H1 (cell line): ENCODE data around the gene CSF3. TPM values are rescaled to one million over a fixed set of nuclear protein-coding genes. Genes with fewer than 3 reads are reported as not detected.

Experiments used
- CTCF ChIA-PET: fragments of 300-600 bp; sonication (Branson Sonifier 250); formaldehyde crosslinking; loops from one replicate; lab custom pipeline; 2021; ENCODE audit not compliant: partially characterized antibody; lab: Charles Lee
- POLR2A ChIA-PET: fragments of 300-600 bp; sonication (Branson Sonifier 250); formaldehyde crosslinking; loops from one replicate; lab custom pipeline; 2021; ENCODE audit warnings: inconsistent platforms; ENCODE audit not compliant: partially characterized antibody; lab: Charles Lee
- DNase-seq, 2 experiments: peaks; one replicate each; pipeline versions ENCODE4 v3.0.0 to v3.0.0-alpha.2; 2010 to 2022; ENCODE audit warnings: low spot score in 2 of 2, low read depth in 1 of 2, mixed read lengths in 1 of 2
- FAIRE-seq: peaks from 2 replicates; lab custom pipeline; 2011; peaks lifted over from hg19 to GRCh38; lab: Jason Lieb, UNC
- H2AFZ ChIP-seq: 2 replicates; pipeline ENCODE4 v1.8.1; 2012; ENCODE audit warnings: low read length, inconsistent platforms
- H2AK5ac ChIP-seq: 2 replicates; pipeline ENCODE4 v1.6.1; 2013; ENCODE audit warnings: low read depth, low read length
- H2BK120ac ChIP-seq: replicated peaks from 2 replicates; pipeline ENCODE3; 2013; ENCODE audit warnings: low read depth, low read length, inconsistent platforms
- H2BK12ac ChIP-seq: 2 replicates; pipeline ENCODE4 v1.6.1; 2013; ENCODE audit warnings: low read depth, low read length
- H2BK15ac ChIP-seq: 2 replicates; pipeline ENCODE4 v1.6.1; 2013; ENCODE audit warnings: low read length
- H2BK20ac ChIP-seq: 2 replicates; pipeline ENCODE4 v1.6.1; 2013; ENCODE audit warnings: low read length
- H2BK5ac ChIP-seq: 2 replicates; pipeline ENCODE4 v1.6.1; 2013; ENCODE audit warnings: low read depth, low read length
- H3K14ac ChIP-seq: 2 replicates; pipeline ENCODE4 v1.6.1; 2013; ENCODE audit warnings: inconsistent platforms; ENCODE audit not compliant: insufficient read length
- H3K18ac ChIP-seq: 2 replicates; pipeline ENCODE4 v1.6.1; 2013; ENCODE audit warnings: low read length; ENCODE audit errors: extremely low read depth
- H3K23ac ChIP-seq: 2 replicates; pipeline ENCODE4 v1.6.1; 2013; ENCODE audit warnings: inconsistent platforms; ENCODE audit not compliant: insufficient read length
- H3K23me2 ChIP-seq: 2 replicates; pipeline ENCODE4 v1.6.1; 2013; ENCODE audit warnings: low read depth, low read length
- H3K27ac ChIP-seq: 2 replicates; pipeline ENCODE4 v1.6.1; 2011; ENCODE audit warnings: low read depth, low read length, inconsistent platforms
- H3K27me3 ChIP-seq, 4 experiments: replicated peaks in 1 of 4; 1 replicate in 1 of 4; 2 replicates in 3 of 4; pipeline versions ENCODE4 v1.6.1 to v1.8.1; 2011 to 2013; ENCODE audit warnings: low read length in 3 of 4, mild to moderate bottlenecking in 3 of 4, inconsistent platforms in 2 of 4, mixed read lengths in 2 of 4, moderate library complexity in 1 of 4; ENCODE audit not compliant: control insufficient read depth in 3 of 4, insufficient read depth in 3 of 4; ENCODE audit errors: extremely low read depth in 1 of 4
- H3K36me3 ChIP-seq, 4 experiments: 2 replicates each; pipeline versions ENCODE4 v1.6.1 to v1.8.1; 2011 to 2013; ENCODE audit warnings: mild to moderate bottlenecking in 4 of 4, low read length in 3 of 4, moderate library complexity in 2 of 4, control low read depth in 1 of 4, inconsistent platforms in 1 of 4; ENCODE audit not compliant: insufficient read depth in 4 of 4, control insufficient read depth in 2 of 4
- H3K4ac ChIP-seq: replicated peaks from 2 replicates; pipeline ENCODE3; 2013; ENCODE audit warnings: low read length, low read depth, mixed read lengths, inconsistent platforms; ENCODE audit not compliant: insufficient read length
- H3K4me1 ChIP-seq, 4 experiments: replicated peaks in 1 of 4; 1 replicate in 1 of 4; 2 replicates in 3 of 4; pipeline versions ENCODE4 v1.6.1 to v1.8.1; 2011 to 2013; ENCODE audit warnings: low read length in 3 of 4, inconsistent platforms in 2 of 4, mixed read lengths in 1 of 4; ENCODE audit not compliant: insufficient read depth in 4 of 4, control insufficient read depth in 3 of 4
- H3K4me2 ChIP-seq, 2 experiments: 2 replicates each; pipeline versions ENCODE4 v1.6.1 to v1.8.1; 2011 to 2013; ENCODE audit warnings: low read depth in 2 of 2, low read length in 2 of 2, control low read depth in 1 of 2, inconsistent platforms in 1 of 2, mild to moderate bottlenecking in 1 of 2; ENCODE audit not compliant: insufficient read depth in 1 of 2
- H3K4me3 ChIP-seq, 4 experiments: fragments of 200-600, 300-600 bp in 1 of 4; sonication (generic), shearing (Covaris generic), sonication (Bioruptor Twin) in 1 of 4; 2 replicates each; pipeline versions ENCODE4 v1.5.1 to v1.8.1; 2011 to 2016; ENCODE audit warnings: low read length in 4 of 4, low read depth in 3 of 4, control low read depth in 2 of 4, inconsistent platforms in 2 of 4, mild to moderate bottlenecking in 2 of 4, mixed read lengths in 1 of 4, moderate library complexity in 1 of 4; ENCODE audit not compliant: insufficient read depth in 2 of 4; ENCODE audit errors: extremely low read depth in 1 of 4
- H3K56ac ChIP-seq: replicated peaks from 2 replicates; pipeline ENCODE3; 2013; ENCODE audit warnings: low read depth, mild to moderate bottlenecking, mixed read lengths, low read length, inconsistent platforms; ENCODE audit not compliant: insufficient read length
- H3K79me1 ChIP-seq: 2 replicates; pipeline ENCODE4 v1.6.1; 2013; ENCODE audit warnings: low read depth, low read length, control low read depth
- H3K79me2 ChIP-seq, 2 experiments: 2 replicates each; pipeline versions ENCODE4 v1.6.1 to v1.8.1; 2012 to 2013; ENCODE audit warnings: low read length in 2 of 2, mild to moderate bottlenecking in 2 of 2, inconsistent platforms in 1 of 2; ENCODE audit not compliant: insufficient read depth in 2 of 2, control insufficient read depth in 1 of 2
- H3K9ac ChIP-seq, 4 experiments: replicated peaks in 1 of 4; 1 replicate in 1 of 4; 2 replicates in 3 of 4; pipeline versions ENCODE4 v1.6.1 to v1.8.1; 2011 to 2013; ENCODE audit warnings: low read depth in 3 of 4, low read length in 3 of 4, control low read depth in 2 of 4, mild to moderate bottlenecking in 2 of 4, moderate library complexity in 2 of 4, inconsistent platforms in 1 of 4; ENCODE audit errors: extremely low read depth in 1 of 4
- H3K9me3 ChIP-seq, 2 experiments: 2 replicates each; pipeline versions ENCODE4 v1.6.1 to v1.8.1; 2012 to 2013; ENCODE audit warnings: mild to moderate bottlenecking in 2 of 2, moderate library complexity in 2 of 2, control low read depth in 1 of 2, inconsistent platforms in 1 of 2, low read depth in 1 of 2, low read length in 1 of 2, mixed read lengths in 1 of 2; ENCODE audit not compliant: insufficient read depth in 2 of 2
- H4K20me1 ChIP-seq, 2 experiments: replicated peaks in 1 of 2; 2 replicates each; pipeline versions ENCODE3 to v1.8.1; 2011 to 2013; ENCODE audit warnings: inconsistent platforms in 2 of 2, low read length in 2 of 2, mild to moderate bottlenecking in 1 of 2; ENCODE audit not compliant: insufficient read depth in 2 of 2, control insufficient read depth in 1 of 2
- H4K5ac ChIP-seq: 2 replicates; pipeline ENCODE4 v1.6.1; 2013; ENCODE audit warnings: low read length, low read depth, mixed read lengths, inconsistent platforms; ENCODE audit not compliant: insufficient read length
- H4K8ac ChIP-seq: 2 replicates; pipeline ENCODE4 v1.8.0; 2013; ENCODE audit warnings: mild to moderate bottlenecking, moderate library complexity, low read length, inconsistent platforms; ENCODE audit not compliant: insufficient read depth; ENCODE audit errors: extremely low read depth
- H4K91ac ChIP-seq: replicated peaks from 2 replicates; pipeline ENCODE3; 2013; ENCODE audit warnings: low read length, mixed read lengths, inconsistent platforms; ENCODE audit not compliant: insufficient read length
- CBX5 ChIP-seq: fragments of 300-800, 300-1000 bp; sonication (generic); IDR thresholded peaks from 2 replicates; pipeline ENCODE4 v1.7.1; 2016; ENCODE audit warnings: antibody characterized with exemption, low read length, low read depth
- CHD1 ChIP-seq: IDR thresholded peaks from 2 replicates; pipeline ENCODE4 v1.6.1; 2012; ENCODE audit warnings: low read depth, low read length, improper control_type of control experiment
- CTBP2 ChIP-seq: IDR thresholded peaks from 2 replicates; pipeline ENCODE4 v1.7.0; 2011; ENCODE audit warnings: borderline replicate concordance, mild to moderate bottlenecking, moderate library complexity, mixed read lengths, low read length; ENCODE audit not compliant: insufficient read depth, insufficient read length
- EGR1 ChIP-seq: IDR thresholded peaks from 2 replicates; pipeline ENCODE4 v1.6.1; 2011; ENCODE audit warnings: low read depth, low read length, borderline replicate concordance
- GABPA ChIP-seq: IDR thresholded peaks from 2 replicates; pipeline ENCODE4 v1.6.1; 2011; ENCODE audit warnings: mild to moderate bottlenecking, low read length, moderate library complexity, borderline replicate concordance; ENCODE audit not compliant: insufficient read depth
- PHF8 ChIP-seq: fragments of 200-600 bp; sonication (generic); conservative IDR thresholded peaks from 2 replicates; pipeline ENCODE4 v1.7.1; 2012; ENCODE audit warnings: low read depth, mild to moderate bottlenecking, inconsistent platforms, low read length, moderate library complexity
- POLR2AphosphoS5 ChIP-seq: IDR thresholded peaks from 2 replicates; pipeline ENCODE4 v1.6.1; 2011; ENCODE audit warnings: low read depth, low read length
- SIX5 ChIP-seq: IDR thresholded peaks from 2 replicates; pipeline ENCODE4 v1.6.1; 2011; ENCODE audit warnings: mild to moderate bottlenecking, low read depth, low read length
- SUZ12 ChIP-seq: fragments of 200-600 bp; sonication (generic); IDR thresholded peaks from 2 replicates; pipeline ENCODE4 v1.6.1; 2012; ENCODE audit warnings: mild to moderate bottlenecking, inconsistent platforms, low read length, moderate library complexity, mixed read lengths
- YY1 ChIP-seq: IDR thresholded peaks from 2 replicates; pipeline ENCODE4 v1.6.1; 2011; ENCODE audit warnings: low read depth, mild to moderate bottlenecking, low read length
- WGBS, 2 experiments: shearing (Covaris generic) in 1 of 2; methylation state at CpG; one replicate each; pipeline versions ENCODE4 v1.1.6 to v1.1.7; 2013 to 2015; ENCODE audit warnings: low lambda C conversion rate in 2 of 2, mixed read lengths in 2 of 2, inconsistent platforms in 1 of 2, low coverage in 1 of 2, missing lambda C conversion rate in 1 of 2; ENCODE audit not compliant: insufficient replicate concordance in 2 of 2, insufficient coverage in 1 of 2, insufficient read length in 1 of 2; ENCODE audit errors: extremely low coverage in 1 of 2, missing lambda C conversion rate in 1 of 2; 5-methylcytosine and 5-hydroxymethylcytosine counted together
- polyA plus RNA-seq, 7 experiments: library from polyadenylated mRNA; depleted of rRNA in 3 of 7; stranded (reverse) in 5 of 7; unstranded in 2 of 7; fragments of >200 nt in 5 of 7; fragments of 200-250 nt in 2 of 7; gene quantifications; 1 replicate in 5 of 7; 2 replicates in 1 of 7; 4 replicates in 1 of 7; pipeline versions ENCODE4 v1.2.1 to v1.2.3, GENCODE V29; 2011 to 2013; ENCODE audit warnings: missing spikeins in 2 of 7, mixed read lengths in 2 of 7
- total RNA-seq: library from RNA; stranded (reverse); fragmentation: NEBNext Ultra II Directional; extraction: Animal tissue kit (Norgen Biotek cat#: 25700); gene quantifications from 2 replicates; pipeline ENCODE4 v1.2.1, GENCODE V29; 2021

The CSF3 gene
- total and polyA plus RNA-seq, 2 of the 8 experiments (the other 6 are each of a cell fraction or from before 2014, with no cell fraction given) = 0.03 TPM; not detected in 1

- H3K79me1 ChIP-seq = no peaks in the 10 kb centered on the region
- H4K5ac ChIP-seq = no peak overlapping the region
- H3K4ac ChIP-seq = no peak overlapping the region
- H2BK20ac ChIP-seq = no peak overlapping the region
- H2BK120ac ChIP-seq = no peak overlapping the region
- peaks cover 11 to 38% (median 20%) of the 10 kb centered on the region in 4 experiments for H3K36me3 ChIP-seq
- no peak overlapping the region for H2AFZ ChIP-seq
- H3K4me1 ChIP-seq = peaks cover 0 to 6% (median 1%) of the 10 kb centered on the region in 4 experiments; a peak in 4 of 7 replicates
- no peaks in the 10 kb centered on the region for H3K23me2 ChIP-seq
- no peak overlapping the region for H2BK5ac ChIP-seq
- no peak for DNase-seq
- TF ChIP-seq EGR1 = no peak
- no peak for TF ChIP-seq POLR2AphosphoS5
- TF ChIP-seq YY1 = no peak
- TF ChIP-seq SIX5 = no peak
- no peak for TF ChIP-seq CBX5
- TF ChIP-seq PHF8 = no peak
- TF ChIP-seq SUZ12 = no peak
- no peak for TF ChIP-seq GABPA
- TF ChIP-seq CHD1 = no peak
- TF ChIP-seq CTBP2 = no peak
- TF ChIP-seq, all 59 proteins: peak for 0
- ChIA-PET CTCF (interaction anchor here (1.1 to 29.7 kb wide), 6 partner anchors 10 to 81 kb away, joined by 3 to 876 read pairs (median 114); partner anchors contain the start of genes CSF3, MED24 and THRA), POLR2A (interaction anchor here (2.6 kb wide), 1 partner anchor 10 kb away, joined by 6 read pairs; no protein-coding TSS in a partner anchor)
- H3K27ac ChIP-seq = no peak overlapping the region
- no peak overlapping the region for H3K4me3 ChIP-seq
- H3K27me3 ChIP-seq = no peaks in the 10 kb centered on the region
- no peak overlapping the region for H2BK12ac ChIP-seq
- H4K91ac ChIP-seq = no peak overlapping the region
- H3K9me3 ChIP-seq = no peaks in the 10 kb centered on the region
- no peak overlapping the region for H3K9ac ChIP-seq
- 94% methylated on average over 11 of the region's 11 CpGs; no CpG with 5 or more reads in 1 of the 2 experiments for WGBS, 2 experiments
- no peak overlapping the region for H4K8ac ChIP-seq
- H3K4me2 ChIP-seq = no peak overlapping the region
- no peak overlapping the region for H3K56ac ChIP-seq
- FAIRE-seq = no peak
- no peaks in the 10 kb centered on the region for H3K79me2 ChIP-seq
- no peak overlapping the region for H3K23ac ChIP-seq
- no peak overlapping the region for H2BK15ac ChIP-seq
- no peak overlapping the region for H3K18ac ChIP-seq
- H4K20me1 ChIP-seq = peaks cover 2 to 5% of the 10 kb centered on the region in 2 experiments
- no peak overlapping the region for H3K14ac ChIP-seq
- no peak overlapping the region for H2AK5ac ChIP-seq
Observed at GRCh38 chr17:40031706-40032105, 16.5 kb downstream of the CSF3 start.
